ENCODE measurements around the gene C7orf33. TPM values are rescaled to one million over a fixed set of nuclear protein-coding genes. Genes with fewer than 3 reads are reported as not detected.

Gene C7orf33, protein sequence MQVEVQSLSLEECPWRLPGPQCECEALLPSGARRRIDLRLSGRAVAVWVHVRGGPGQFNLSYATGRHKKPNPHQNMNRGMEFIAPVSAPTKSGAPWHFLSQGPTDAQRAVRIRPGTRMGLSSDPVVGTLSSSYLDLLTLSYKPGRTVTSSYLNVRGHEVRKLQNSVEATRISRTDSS
- total RNA-seq (2021; ENCODE audit: unreplicated experiment) (not detected), Bru-seq, nascent RNA (not detected), BruChase-seq, experiment 1, labeled RNA remaining after a 2-hour chase (not detected), BruChase-seq, experiment 2, labeled RNA remaining after a 6-hour chase (not detected)
- polyA plus RNA-seq (2012; ENCODE audit: insufficient read length): not detected
- long read RNA-seq: 0 reads

GRCh38 chr7:148590471-148590870 is at the start of gene C7orf33:
Gene C7orf33, plus strand, starts transcription at chr7:148590766. Its CDS starts 160 bp downstream, at chr7:148590926.
- H3K4me3 ChIP-seq (ENCODE audit: low read depth in 2 of 2, low read length in 2 of 2): no peak within 1 kb of the TSS
- peaks cover 5% of the 10 kb centered on the region for H3K27me3 ChIP-seq (ENCODE audit: control insufficient read depth, insufficient read depth, low read length)
- DNase-seq (ENCODE audit: low read depth, low spot score) (no peak), ATAC-seq (no peak)
- BruUV-seq (replicated peaks): no TSS peak
- in situ Hi-C loops (cut with HindIII; ENCODE audit: low pct_unique_long_range_greater_than_20kb, low sequenced_read_pairs): no loop called here
- no peaks in the 10 kb centered on the region for H3K4me1 ChIP-seq (ENCODE audit: control insufficient read depth, insufficient read depth, low read length)
- ChIA-PET POLR2A (no interaction called here), CTCF (no interaction called here)
- H3K36me3 ChIP-seq (ENCODE audit: control insufficient read depth, insufficient read depth, low read length): no peaks in the 10 kb centered on the region
- no peak within 1 kb of the TSS for H3K27ac ChIP-seq (ENCODE audit: low read length)
- no peaks in the 10 kb centered on the region for H3K9me3 ChIP-seq (ENCODE audit: control insufficient read depth, insufficient read depth, low read depth, low read length)
- TF ChIP-seq POLR2AphosphoS5 (IDR thresholded peaks at IDR 0.05; ENCODE audit: low read depth, low read length): no peak
- TF ChIP-seq, protein P1, sequence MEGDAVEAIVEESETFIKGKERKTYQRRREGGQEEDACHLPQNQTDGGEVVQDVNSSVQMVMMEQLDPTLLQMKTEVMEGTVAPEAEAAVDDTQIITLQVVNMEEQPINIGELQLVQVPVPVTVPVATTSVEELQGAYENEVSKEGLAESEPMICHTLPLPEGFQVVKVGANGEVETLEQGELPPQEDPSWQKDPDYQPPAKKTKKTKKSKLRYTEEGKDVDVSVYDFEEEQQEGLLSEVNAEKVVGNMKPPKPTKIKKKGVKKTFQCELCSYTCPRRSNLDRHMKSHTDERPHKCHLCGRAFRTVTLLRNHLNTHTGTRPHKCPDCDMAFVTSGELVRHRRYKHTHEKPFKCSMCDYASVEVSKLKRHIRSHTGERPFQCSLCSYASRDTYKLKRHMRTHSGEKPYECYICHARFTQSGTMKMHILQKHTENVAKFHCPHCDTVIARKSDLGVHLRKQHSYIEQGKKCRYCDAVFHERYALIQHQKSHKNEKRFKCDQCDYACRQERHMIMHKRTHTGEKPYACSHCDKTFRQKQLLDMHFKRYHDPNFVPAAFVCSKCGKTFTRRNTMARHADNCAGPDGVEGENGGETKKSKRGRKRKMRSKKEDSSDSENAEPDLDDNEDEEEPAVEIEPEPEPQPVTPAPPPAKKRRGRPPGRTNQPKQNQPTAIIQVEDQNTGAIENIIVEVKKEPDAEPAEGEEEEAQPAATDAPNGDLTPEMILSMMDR (IDR thresholded peaks at IDR 0.05): no peak
- TF ChIP-seq SIN3A (IDR thresholded peaks at IDR 0.05; ENCODE audit: borderline replicate concordance, insufficient read depth, low read depth, low read length): no peak
- TF ChIP-seq, protein P2, sequence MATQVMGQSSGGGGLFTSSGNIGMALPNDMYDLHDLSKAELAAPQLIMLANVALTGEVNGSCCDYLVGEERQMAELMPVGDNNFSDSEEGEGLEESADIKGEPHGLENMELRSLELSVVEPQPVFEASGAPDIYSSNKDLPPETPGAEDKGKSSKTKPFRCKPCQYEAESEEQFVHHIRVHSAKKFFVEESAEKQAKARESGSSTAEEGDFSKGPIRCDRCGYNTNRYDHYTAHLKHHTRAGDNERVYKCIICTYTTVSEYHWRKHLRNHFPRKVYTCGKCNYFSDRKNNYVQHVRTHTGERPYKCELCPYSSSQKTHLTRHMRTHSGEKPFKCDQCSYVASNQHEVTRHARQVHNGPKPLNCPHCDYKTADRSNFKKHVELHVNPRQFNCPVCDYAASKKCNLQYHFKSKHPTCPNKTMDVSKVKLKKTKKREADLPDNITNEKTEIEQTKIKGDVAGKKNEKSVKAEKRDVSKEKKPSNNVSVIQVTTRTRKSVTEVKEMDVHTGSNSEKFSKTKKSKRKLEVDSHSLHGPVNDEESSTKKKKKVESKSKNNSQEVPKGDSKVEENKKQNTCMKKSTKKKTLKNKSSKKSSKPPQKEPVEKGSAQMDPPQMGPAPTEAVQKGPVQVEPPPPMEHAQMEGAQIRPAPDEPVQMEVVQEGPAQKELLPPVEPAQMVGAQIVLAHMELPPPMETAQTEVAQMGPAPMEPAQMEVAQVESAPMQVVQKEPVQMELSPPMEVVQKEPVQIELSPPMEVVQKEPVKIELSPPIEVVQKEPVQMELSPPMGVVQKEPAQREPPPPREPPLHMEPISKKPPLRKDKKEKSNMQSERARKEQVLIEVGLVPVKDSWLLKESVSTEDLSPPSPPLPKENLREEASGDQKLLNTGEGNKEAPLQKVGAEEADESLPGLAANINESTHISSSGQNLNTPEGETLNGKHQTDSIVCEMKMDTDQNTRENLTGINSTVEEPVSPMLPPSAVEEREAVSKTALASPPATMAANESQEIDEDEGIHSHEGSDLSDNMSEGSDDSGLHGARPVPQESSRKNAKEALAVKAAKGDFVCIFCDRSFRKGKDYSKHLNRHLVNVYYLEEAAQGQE (IDR thresholded peaks at IDR 0.05; ENCODE audit: insufficient read depth in 1 of 2, low read depth in 2 of 2, low read length in 1 of 2): no peak
- TF ChIP-seq TCF7L2 (IDR thresholded peaks at IDR 0.05; ENCODE audit: low read depth, low read length): no peak
- intact Hi-C loops (cut with micrococcal nuclease; ENCODE audit: unreplicated experiment): no loop called here

GRCh38 chr7:148541891-148542504 is 48.6 kb upstream of the C7orf33 start:
- Histone ChIP-seq H3K27ac (ENCODE audit: low read length) (no peak overlapping the region), H3K4me1 (ENCODE audit: control insufficient read depth, insufficient read depth, low read length) (no peaks in the 10 kb centered on the region), H3K27me3 (ENCODE audit: control insufficient read depth, insufficient read depth, low read length) (no peaks in the 10 kb centered on the region; the same call in 1 of the 2 replicates), H3K4me3 (ENCODE audit: low read depth in 2 of 2, low read length in 2 of 2) (no peak overlapping the region), H3K36me3 (ENCODE audit: control insufficient read depth, insufficient read depth, low read length) (no peaks in the 10 kb centered on the region), H3K9me3 (ENCODE audit: control insufficient read depth, insufficient read depth, low read depth, low read length) (no peaks in the 10 kb centered on the region)
- DNase-seq (ENCODE audit: low read depth, low spot score) (no peak), ATAC-seq (no peak)
- intact Hi-C loops (cut with micrococcal nuclease; ENCODE audit: unreplicated experiment) (no loop called here), in situ Hi-C loops (cut with HindIII; ENCODE audit: low pct_unique_long_range_greater_than_20kb, low sequenced_read_pairs) (no loop called here)
- ChIA-PET CTCF (no interaction called here), POLR2A (no interaction called here)
- TF ChIP-seq, protein P2 (IDR thresholded peaks at IDR 0.05; ENCODE audit: insufficient read depth in 1 of 2, low read depth in 2 of 2, low read length in 1 of 2): no peak
- TF ChIP-seq, protein P1 (IDR thresholded peaks at IDR 0.05): no peak
- TF ChIP-seq SIN3A (IDR thresholded peaks at IDR 0.05; ENCODE audit: borderline replicate concordance, insufficient read depth, low read depth, low read length): no peak
- TF ChIP-seq TCF7L2 (IDR thresholded peaks at IDR 0.05; ENCODE audit: low read depth, low read length): no peak
- no peak for TF ChIP-seq POLR2AphosphoS5 (IDR thresholded peaks at IDR 0.05; ENCODE audit: low read depth, low read length)
- no TSS peak for BruUV-seq (replicated peaks)

Data from Panc1 (cell line).